ENCODE measurements around the gene MAGEB16.

The MAGEB16 gene

GRCh38 chrX:35798042-35798441 lies at the start of gene MAGEB16:
MAGEB16 (plus strand) TSS chrX:35798342; CDS start chrX:35802197, 3,855 bp downstream.
- no peak within 1 kb of the TSS for H3K27ac Mint-ChIP-seq
- no peaks in the 10 kb centered on the region for H3K9me3 Mint-ChIP-seq (ENCODE audit: low read depth)
- no peak within 1 kb of the TSS for H3K4me3 Mint-ChIP-seq
- no peaks in the 10 kb centered on the region for H3K36me3 Mint-ChIP-seq
- no peaks in the 10 kb centered on the region for H3K4me1 Mint-ChIP-seq (ENCODE audit: low read depth)
- no peaks in the 10 kb centered on the region for H3K27me3 Mint-ChIP-seq

GRCh38 chrX:35773958-35774564 lies 24.1 kb upstream of the MAGEB16 start:
- Mint-ChIP-seq H3K27ac (no peak overlapping the region), H3K36me3 (no peaks in the 10 kb centered on the region), H3K27me3 (no peaks in the 10 kb centered on the region), H3K4me1 (ENCODE audit: low read depth) (no peaks in the 10 kb centered on the region), H3K9me3 (ENCODE audit: low read depth) (no peaks in the 10 kb centered on the region), H3K4me3 (no peak overlapping the region)

- no peaks in the 10 kb centered on the region for H3K36me3 Mint-ChIP-seq
- no peaks in the 10 kb centered on the region for H3K27me3 Mint-ChIP-seq
- no peak overlapping the region for H3K27ac Mint-ChIP-seq
- no peak overlapping the region for H3K4me3 Mint-ChIP-seq
- H3K9me3 Mint-ChIP-seq (ENCODE audit: low read depth): peaks cover 3% of the 10 kb centered on the region
- H3K4me1 Mint-ChIP-seq (ENCODE audit: low read depth): no peaks in the 10 kb centered on the region
Observed at GRCh38 chrX:35785075-35785474, 13.1 kb upstream of the MAGEB16 start.

GRCh38 chrX:35786271-35786670 lies 11.9 kb upstream of the MAGEB16 start:
- Mint-ChIP-seq H3K27ac (no peak overlapping the region), H3K4me1 (ENCODE audit: low read depth) (no peaks in the 10 kb centered on the region), H3K36me3 (no peaks in the 10 kb centered on the region), H3K27me3 (no peaks in the 10 kb centered on the region), H3K9me3 (ENCODE audit: low read depth) (peaks cover 3% of the 10 kb centered on the region), H3K4me3 (no peak overlapping the region)

GRCh38 chrX:35787867-35788266 lies 10.3 kb upstream of the MAGEB16 start:
- no peak overlapping the region for H3K27ac Mint-ChIP-seq
- H3K4me3 Mint-ChIP-seq: no peak overlapping the region
- no peaks in the 10 kb centered on the region for H3K4me1 Mint-ChIP-seq (ENCODE audit: low read depth)
- no peaks in the 10 kb centered on the region for H3K27me3 Mint-ChIP-seq
- no peaks in the 10 kb centered on the region for H3K9me3 Mint-ChIP-seq (ENCODE audit: low read depth)
- H3K36me3 Mint-ChIP-seq: no peaks in the 10 kb centered on the region

- Mint-ChIP-seq H3K4me3 (no peak overlapping the region), H3K27me3 (no peaks in the 10 kb centered on the region), H3K4me1 (ENCODE audit: low read depth) (no peaks in the 10 kb centered on the region), H3K9me3 (ENCODE audit: low read depth) (no peaks in the 10 kb centered on the region), H3K36me3 (no peaks in the 10 kb centered on the region), H3K27ac (no peak overlapping the region)
Observed at GRCh38 chrX:35800474-35800873, 2.3 kb downstream of the MAGEB16 start.

- Mint-ChIP-seq H3K4me1 (ENCODE audit: low read depth) (no peaks in the 10 kb centered on the region), H3K4me3 (no peak overlapping the region), H3K36me3 (no peaks in the 10 kb centered on the region), H3K27ac (no peak overlapping the region), H3K9me3 (ENCODE audit: low read depth) (no peaks in the 10 kb centered on the region), H3K27me3 (no peaks in the 10 kb centered on the region)
Observed at GRCh38 chrX:35809781-35810180, 11.6 kb downstream of the MAGEB16 start.

GRCh38 chrX:35819241-35819640 lies 21.1 kb downstream of the MAGEB16 start:
- Mint-ChIP-seq H3K4me1 (ENCODE audit: low read depth) (no peaks in the 10 kb centered on the region), H3K27ac (no peak overlapping the region), H3K9me3 (ENCODE audit: low read depth) (no peaks in the 10 kb centered on the region), H3K27me3 (no peaks in the 10 kb centered on the region), H3K4me3 (no peak overlapping the region), H3K36me3 (no peaks in the 10 kb centered on the region)

GRCh38 chrX:35826503-35826902 lies 28.4 kb downstream of the MAGEB16 start:
- H3K27me3 Mint-ChIP-seq: no peaks in the 10 kb centered on the region
- no peaks in the 10 kb centered on the region for H3K36me3 Mint-ChIP-seq
- H3K4me3 Mint-ChIP-seq: no peak overlapping the region
- no peaks in the 10 kb centered on the region for H3K4me1 Mint-ChIP-seq (ENCODE audit: low read depth)
- no peaks in the 10 kb centered on the region for H3K9me3 Mint-ChIP-seq (ENCODE audit: low read depth)
- no peak overlapping the region for H3K27ac Mint-ChIP-seq

- Mint-ChIP-seq H3K36me3 (no peaks in the 10 kb centered on the region), H3K27ac (no peak overlapping the region), H3K27me3 (no peaks in the 10 kb centered on the region), H3K4me1 (ENCODE audit: low read depth) (no peaks in the 10 kb centered on the region), H3K9me3 (ENCODE audit: low read depth) (no peaks in the 10 kb centered on the region), H3K4me3 (no peak overlapping the region)
Observed at GRCh38 chrX:35829501-35829900, 31.4 kb downstream of the MAGEB16 start.

- Mint-ChIP-seq H3K36me3 (no peaks in the 10 kb centered on the region), H3K27me3 (no peaks in the 10 kb centered on the region), H3K4me3 (no peak overlapping the region), H3K4me1 (ENCODE audit: low read depth) (no peaks in the 10 kb centered on the region), H3K27ac (no peak overlapping the region), H3K9me3 (ENCODE audit: low read depth) (no peaks in the 10 kb centered on the region)
Observed at GRCh38 chrX:35841872-35842271, 43.7 kb downstream of the MAGEB16 start.

- Mint-ChIP-seq H3K4me1 (ENCODE audit: low read depth) (no peaks in the 10 kb centered on the region), H3K27ac (no peak overlapping the region), H3K4me3 (no peak overlapping the region), H3K27me3 (no peaks in the 10 kb centered on the region), H3K36me3 (no peaks in the 10 kb centered on the region), H3K9me3 (ENCODE audit: low read depth) (no peaks in the 10 kb centered on the region)
Observed at GRCh38 chrX:35842674-35843073, 44.5 kb downstream of the MAGEB16 start.

GRCh38 chrX:35847736-35848135 lies 49.6 kb downstream of the MAGEB16 start:
- no peak overlapping the region for H3K4me3 Mint-ChIP-seq
- H3K27ac Mint-ChIP-seq: no peak overlapping the region
- no peaks in the 10 kb centered on the region for H3K9me3 Mint-ChIP-seq (ENCODE audit: low read depth)
- H3K36me3 Mint-ChIP-seq: no peaks in the 10 kb centered on the region
- H3K4me1 Mint-ChIP-seq (ENCODE audit: low read depth): no peaks in the 10 kb centered on the region
- H3K27me3 Mint-ChIP-seq: no peaks in the 10 kb centered on the region

Data from activated naive CD8-positive, alpha-beta T cell (primary cell).